Stimulated activated CD8-positive, alpha-beta memory T cell treated with anti-CD3 and anti-CD28 coated beads, Interleukin-4, amount 100 ng/mL, for 4 hours (primary cell): Measurements from ENCODE around the gene GPATCH2.
"Not testable (repeated sequence)": the region's sequence is repeated elsewhere in the genome, so short reads cannot be mapped to it uniquely, and the experiment has no call there.

Experiments used
- DNase-seq, 2 donors: peaks; one replicate each; pipeline ENCODE4 v3.0.0-alpha.2; 2020; ENCODE audit warnings: low read depth in 2 of 2, low spot score in 1 of 2

Gene GPATCH2

GRCh38 chr1:217453816-217454215 lies 177.1 kb downstream of the GPATCH2 start:
- no peak for DNase-seq

GRCh38 chr1:217449370-217449769 lies 181.5 kb downstream of the GPATCH2 start:
- no peak for DNase-seq

GRCh38 chr1:217443845-217444244 lies 187.0 kb downstream of the GPATCH2 start:
- no peak for DNase-seq

- DNase-seq, result no peak
Observed at GRCh38 chr1:217437376-217437775, 193.5 kb downstream of the GPATCH2 start.

- no peak for DNase-seq
Observed at GRCh38 chr1:217435204-217435603, 195.7 kb downstream of the GPATCH2 start.

- no peak for DNase-seq
Observed at GRCh38 chr1:217433664-217434063, 197.2 kb downstream of the GPATCH2 start.

GRCh38 chr1:217432339-217432738 lies 198.6 kb downstream of the GPATCH2 start:
- no peak for DNase-seq

GRCh38 chr1:217431395-217431794 lies 199.5 kb downstream of the GPATCH2 start:
- no peak for DNase-seq

GRCh38 chr1:217425422-217425821 lies 205.5 kb downstream of the GPATCH2 start:
- DNase-seq, result no peak

GRCh38 chr1:217419194-217419551 lies 211.7 kb downstream of the GPATCH2 start:
- no peak for DNase-seq

GRCh38 chr1:217418269-217419193 lies 212.4 kb downstream of the GPATCH2 start:
- DNase-seq, result no peak

GRCh38 chr1:217417363-217417762 lies 213.5 kb downstream of the GPATCH2 start:
- DNase-seq, result no peak

GRCh38 chr1:217407534-217408001 lies 223.3 kb downstream of the GPATCH2 start:
- DNase-seq, result no peak

- DNase-seq, result no peak
Observed at GRCh38 chr1:217403026-217403720, 227.7 kb downstream of the GPATCH2 start.

- no peak for DNase-seq
Observed at GRCh38 chr1:217402301-217402700, 228.6 kb downstream of the GPATCH2 start.

- DNase-seq, result no peak
Observed at GRCh38 chr1:217393896-217394295, 237.0 kb downstream of the GPATCH2 start.

GRCh38 chr1:217392441-217392840 lies 238.4 kb downstream of the GPATCH2 start:
- DNase-seq, result no peak

GRCh38 chr1:217389895-217390294 lies 241.0 kb downstream of the GPATCH2 start:
- DNase-seq, result no peak

- no peak for DNase-seq
Observed at GRCh38 chr1:217388522-217389065, 242.3 kb downstream of the GPATCH2 start.

- DNase-seq, result not testable (repeated sequence)
Observed at GRCh38 chr1:217381773-217382172, 249.1 kb downstream of the GPATCH2 start.

- not testable (repeated sequence) for DNase-seq
Observed at GRCh38 chr1:217379804-217380203, 251.1 kb downstream of the GPATCH2 start.

GRCh38 chr1:217379336-217379735 lies 251.6 kb downstream of the GPATCH2 start:
- DNase-seq, result no peak
